K562 (cell line): ENCODE results near the gene MLKL. TPM values are rescaled to one million over a fixed set of nuclear protein-coding genes. Genes with fewer than 3 reads are reported as not detected.

Source experiments
- BACH1 ChIP-seq: fragments of 200-800 bp; sonication (Bioruptor generic); IDR thresholded peaks from 2 replicates; pipeline ENCODE4 v1.6.1; 2016; ENCODE audit warnings: missing genetic modification characterization, missing compliant biosample characterization
- BCL6 ChIP-seq: fragments of 250-450 bp; sonication (Bioruptor Pico); IDR thresholded peaks from 2 replicates; pipeline ENCODE4 v1.4.0; 2020
- NR2C2 ChIP-seq, 2 experiments: fragments of 200-800 bp in 1 of 2; sonication (Bioruptor generic) in 1 of 2; sonication (generic) in 1 of 2; formaldehyde crosslinking in 1 of 2; IDR thresholded peaks; 2 replicates each; pipeline versions ENCODE4 v1.6.1 to v1.8.0; 2016 to 2022; ENCODE audit warnings: mild to moderate bottlenecking in 1 of 2, missing compliant biosample characterization in 1 of 2, missing genetic modification characterization in 1 of 2, missing genetic modification reagents in 1 of 2
- SREBF1 ChIP-seq: fragments of 150-350 bp; IDR thresholded peaks from 2 replicates; pipeline ENCODE4 v1.6.1; 2014; ENCODE audit warnings: antibody characterized with exemption, low read depth, low read length, borderline replicate concordance
- THAP12 ChIP-seq: fragments of 250-450 bp; sonication (Bioruptor Pico); IDR thresholded peaks from 2 replicates; pipeline ENCODE4 v1.9.0; 2021; ENCODE audit warnings: mild to moderate bottlenecking, inconsistent platforms
- USF2 ChIP-seq: sonication (generic); formaldehyde crosslinking; IDR thresholded peaks from 2 replicates; pipeline ENCODE4 v1.5.0; 2020; ENCODE audit warnings: missing genetic modification reagents
- ZNF232 ChIP-seq: sonication (generic); formaldehyde crosslinking; IDR thresholded peaks from 2 replicates; pipeline ENCODE4 v1.8.0; 2022; ENCODE audit warnings: mild to moderate bottlenecking, missing genetic modification reagents
- ZNF740 ChIP-seq, 3 experiments: fragments of 200-800 bp in 1 of 3; sonication (Bioruptor generic) in 1 of 3; sonication (generic) in 1 of 3; formaldehyde crosslinking in 1 of 3; IDR thresholded peaks; 2 replicates each; pipeline versions ENCODE4 v1.6.1 to v1.8.0; 2016 to 2022; ENCODE audit warnings: mild to moderate bottlenecking in 2 of 3, missing compliant biosample characterization in 2 of 3, missing genetic modification characterization in 2 of 3, missing genetic modification reagents in 1 of 3
- polyA plus RNA-seq, 8 experiments: library from polyadenylated mRNA; depleted of rRNA in 4 of 8; stranded (reverse) in 5 of 8; unstranded in 3 of 8; fragments of >200 nt; fragmentation: Nextera tagmentation in 2 of 8; fragmentation: Illumina TruSeq in 1 of 8; extraction: Ambion mirVana in 2 of 8; extraction: Trizol in 1 of 8; gene quantifications; 2 replicates each; pipeline versions ENCODE4 v1.2.1 to v1.2.3, GENCODE V29; 2011 to 2014; ENCODE audit warnings: inconsistent platforms in 1 of 8, missing spikeins in 1 of 8
- total RNA-seq, 7 experiments: library from RNA; depleted of rRNA in 6 of 7; stranded (reverse); fragments of >200 nt in 6 of 7; fragmentation: Illumina TruSeq in 2 of 7; extraction: Trizol in 2 of 7; gene quantifications; 2 replicates each; pipeline versions ENCODE4 v1.2.1 to v1.2.3, GENCODE V29; 2011 to 2021; ENCODE audit warnings: low replicate concordance in 1 of 7
- TF ChIP-seq, protein P1 (sequence below): fragments of 250-450 bp; sonication (Bioruptor Pico); IDR thresholded peaks from 2 replicates; pipeline ENCODE4 v1.5.1; 2021; ENCODE audit warnings: mild to moderate bottlenecking
- TF ChIP-seq, protein P2 (sequence below): fragments of 450-650 bp; IDR thresholded peaks from 2 replicates; pipeline ENCODE4 v1.6.1; 2017; ENCODE audit warnings: mild to moderate bottlenecking, moderate library complexity
- TF ChIP-seq, protein P3 (sequence below): fragments of 250-450 bp; sonication (Bioruptor Pico); IDR thresholded peaks from 2 replicates; pipeline ENCODE4 v1.4.0; 2020

MLKL gene
- total and polyA plus RNA-seq, 9 of the 15 experiments (the other 6 are each of a cell fraction or from before 2014, with no cell fraction given) = 1.6 to 6.1 (median 4.8) TPM

DNA sequence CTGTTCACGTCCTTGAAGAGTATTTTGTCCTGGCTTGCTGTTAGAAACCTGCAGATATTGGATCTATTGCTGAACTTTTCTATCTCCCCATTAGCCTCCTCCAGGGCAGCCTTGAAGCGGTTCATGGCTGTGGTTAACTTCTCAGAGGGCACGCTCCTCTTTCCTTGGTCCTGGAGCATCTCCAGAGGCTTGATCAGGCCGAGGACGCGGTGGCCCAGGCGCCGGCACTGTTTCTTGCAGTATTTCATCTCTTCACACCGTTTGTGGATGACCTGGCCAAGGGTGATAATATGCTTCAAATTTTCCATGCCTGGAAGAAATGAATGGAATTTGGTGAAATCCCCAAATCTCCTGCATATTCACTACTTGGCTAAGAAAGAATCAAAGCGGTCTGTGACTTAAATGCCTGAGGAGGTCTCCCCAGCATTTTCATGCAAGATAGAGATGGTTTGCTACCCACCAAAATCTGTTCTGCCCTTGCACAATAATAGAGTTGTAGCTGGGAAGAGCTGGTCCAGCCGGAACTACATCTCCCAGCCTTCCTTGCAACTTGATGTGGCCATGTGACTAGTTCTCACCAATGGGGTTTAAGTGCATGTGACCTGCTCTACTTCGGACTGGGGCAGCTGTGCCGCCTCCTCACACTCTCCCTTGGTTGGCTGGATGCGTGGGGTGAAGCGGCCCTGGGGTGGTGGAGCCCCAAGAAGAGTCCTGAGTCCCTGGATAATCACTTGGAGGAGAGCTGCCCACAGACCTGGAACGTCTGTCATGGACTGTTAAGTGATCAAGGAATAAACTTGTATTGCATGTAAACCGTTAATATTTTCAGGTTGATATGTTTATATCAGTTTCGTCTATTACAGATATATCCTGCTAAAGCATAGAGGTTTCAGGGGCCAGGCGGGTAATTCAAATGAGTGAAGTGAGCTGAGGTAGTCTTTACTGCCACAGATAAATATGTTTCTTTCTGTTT lies 4.9 kb downstream of the MLKL start (continued):
- TF ChIP-seq THAP12 (CRISPR knock-in tag) = no peak
- TF ChIP-seq NR2C2 (CRISPR knock-in tag; IDR thresholded peaks at IDR 0.05) = peak; percentile 60; the same call in 1 of the 2 replicates
- peak; percentile 69 for TF ChIP-seq NR2C2 (tag; IDR thresholded peaks at IDR 0.05)
- TF ChIP-seq, protein P1, sequence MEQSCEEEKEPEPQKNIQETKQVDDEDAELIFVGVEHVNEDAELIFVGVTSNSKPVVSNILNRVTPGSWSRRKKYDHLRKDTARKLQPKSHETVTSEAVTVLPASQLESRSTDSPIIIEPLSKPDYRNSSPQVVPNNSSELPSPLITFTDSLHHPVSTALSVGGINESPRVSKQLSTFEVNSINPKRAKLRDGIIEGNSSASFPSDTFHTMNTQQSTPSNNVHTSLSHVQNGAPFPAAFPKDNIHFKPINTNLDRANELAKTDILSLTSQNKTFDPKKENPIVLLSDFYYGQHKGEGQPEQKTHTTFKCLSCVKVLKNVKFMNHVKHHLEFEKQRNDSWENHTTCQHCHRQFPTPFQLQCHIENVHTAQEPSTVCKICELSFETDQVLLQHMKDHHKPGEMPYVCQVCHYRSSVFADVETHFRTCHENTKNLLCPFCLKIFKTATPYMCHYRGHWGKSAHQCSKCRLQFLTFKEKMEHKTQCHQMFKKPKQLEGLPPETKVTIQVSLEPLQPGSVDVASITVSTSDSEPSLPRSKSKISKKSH (CRISPR knock-in tag) = no peak
- TF ChIP-seq BCL6 (CRISPR knock-in tag) = no peak
- TF ChIP-seq ZNF740 (CRISPR knock-in tag; IDR thresholded peaks at IDR 0.05) = no peak
- no peak for TF ChIP-seq ZNF740 (tag; IDR thresholded peaks at IDR 0.05)
- TF ChIP-seq USF2 = peak; percentile 99
- TF ChIP-seq, protein P2, sequence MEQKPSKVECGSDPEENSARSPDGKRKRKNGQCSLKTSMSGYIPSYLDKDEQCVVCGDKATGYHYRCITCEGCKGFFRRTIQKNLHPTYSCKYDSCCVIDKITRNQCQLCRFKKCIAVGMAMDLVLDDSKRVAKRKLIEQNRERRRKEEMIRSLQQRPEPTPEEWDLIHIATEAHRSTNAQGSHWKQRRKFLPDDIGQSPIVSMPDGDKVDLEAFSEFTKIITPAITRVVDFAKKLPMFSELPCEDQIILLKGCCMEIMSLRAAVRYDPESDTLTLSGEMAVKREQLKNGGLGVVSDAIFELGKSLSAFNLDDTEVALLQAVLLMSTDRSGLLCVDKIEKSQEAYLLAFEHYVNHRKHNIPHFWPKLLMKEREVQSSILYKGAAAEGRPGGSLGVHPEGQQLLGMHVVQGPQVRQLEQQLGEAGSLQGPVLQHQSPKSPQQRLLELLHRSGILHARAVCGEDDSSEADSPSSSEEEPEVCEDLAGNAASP = no peak
- TF ChIP-seq, protein P3, sequence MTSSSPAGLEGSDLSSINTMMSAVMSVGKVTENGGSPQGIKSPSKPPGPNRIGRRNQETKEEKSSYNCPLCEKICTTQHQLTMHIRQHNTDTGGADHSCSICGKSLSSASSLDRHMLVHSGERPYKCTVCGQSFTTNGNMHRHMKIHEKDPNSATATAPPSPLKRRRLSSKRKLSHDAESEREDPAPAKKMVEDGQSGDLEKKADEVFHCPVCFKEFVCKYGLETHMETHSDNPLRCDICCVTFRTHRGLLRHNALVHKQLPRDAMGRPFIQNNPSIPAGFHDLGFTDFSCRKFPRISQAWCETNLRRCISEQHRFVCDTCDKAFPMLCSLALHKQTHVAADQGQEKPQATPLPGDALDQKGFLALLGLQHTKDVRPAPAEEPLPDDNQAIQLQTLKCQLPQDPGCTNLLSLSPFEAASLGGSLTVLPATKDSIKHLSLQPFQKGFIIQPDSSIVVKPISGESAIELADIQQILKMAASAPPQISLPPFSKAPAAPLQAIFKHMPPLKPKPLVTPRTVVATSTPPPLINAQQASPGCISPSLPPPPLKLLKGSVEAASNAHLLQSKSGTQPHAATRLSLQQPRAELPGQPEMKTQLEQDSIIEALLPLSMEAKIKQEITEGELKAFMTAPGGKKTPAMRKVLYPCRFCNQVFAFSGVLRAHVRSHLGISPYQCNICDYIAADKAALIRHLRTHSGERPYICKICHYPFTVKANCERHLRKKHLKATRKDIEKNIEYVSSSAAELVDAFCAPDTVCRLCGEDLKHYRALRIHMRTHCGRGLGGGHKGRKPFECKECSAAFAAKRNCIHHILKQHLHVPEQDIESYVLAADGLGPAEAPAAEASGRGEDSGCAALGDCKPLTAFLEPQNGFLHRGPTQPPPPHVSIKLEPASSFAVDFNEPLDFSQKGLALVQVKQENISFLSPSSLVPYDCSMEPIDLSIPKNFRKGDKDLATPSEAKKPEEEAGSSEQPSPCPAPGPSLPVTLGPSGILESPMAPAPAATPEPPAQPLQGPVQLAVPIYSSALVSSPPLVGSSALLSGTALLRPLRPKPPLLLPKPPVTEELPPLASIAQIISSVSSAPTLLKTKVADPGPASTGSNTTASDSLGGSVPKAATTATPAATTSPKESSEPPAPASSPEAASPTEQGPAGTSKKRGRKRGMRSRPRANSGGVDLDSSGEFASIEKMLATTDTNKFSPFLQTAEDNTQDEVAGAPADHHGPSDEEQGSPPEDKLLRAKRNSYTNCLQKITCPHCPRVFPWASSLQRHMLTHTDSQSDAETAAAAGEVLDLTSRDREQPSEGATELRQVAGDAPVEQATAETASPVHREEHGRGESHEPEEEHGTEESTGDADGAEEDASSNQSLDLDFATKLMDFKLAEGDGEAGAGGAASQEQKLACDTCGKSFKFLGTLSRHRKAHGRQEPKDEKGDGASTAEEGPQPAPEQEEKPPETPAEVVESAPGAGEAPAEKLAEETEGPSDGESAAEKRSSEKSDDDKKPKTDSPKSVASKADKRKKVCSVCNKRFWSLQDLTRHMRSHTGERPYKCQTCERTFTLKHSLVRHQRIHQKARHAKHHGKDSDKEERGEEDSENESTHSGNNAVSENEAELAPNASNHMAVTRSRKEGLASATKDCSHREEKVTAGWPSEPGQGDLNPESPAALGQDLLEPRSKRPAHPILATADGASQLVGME = no peak
- peak; percentile 54; the same call in 1 of the 2 replicates for TF ChIP-seq SREBF1
- no peak for TF ChIP-seq BACH1 (tag)
- TF ChIP-seq ZNF232 (CRISPR knock-in tag) = no peak
